T-helper 17 cell (primary cell): ENCODE results near the gene ECHDC3. TPM values are rescaled to one million over a fixed set of nuclear protein-coding genes. Genes with fewer than 3 reads are reported as not detected.
"Not testable (repeated sequence)": the region's sequence is repeated elsewhere in the genome, so short reads cannot be mapped to it uniquely, and the experiment has no call there.

Source experiments
- ATAC-seq: fragments of 150-1000 bp; cut with Tn5 transposase; 2 replicates; pipeline ENCODE4 v1.10.0; 2021; ENCODE audit warnings: mild to moderate bottlenecking, moderate library complexity
- DNase-seq, 3 donors: peaks; one replicate each; pipeline versions ENCODE4 v3.0.0 to v3.0.0-alpha.2; 2020 to 2021
- H3K9me3 ChIP-seq: one replicate; pipeline ENCODE4 v1.7.0; 2013; ENCODE audit warnings: low read length, mild to moderate bottlenecking; ENCODE audit not compliant: control insufficient read depth, poor library complexity, severe bottlenecking
- H3K27ac Mint-ChIP-seq: one replicate; pipeline ENCODE4 v1.8.0; 2022; ENCODE audit warnings: mild to moderate bottlenecking, moderate library complexity, mixed read lengths
- H3K27me3 Mint-ChIP-seq: one replicate; pipeline ENCODE4 v1.8.0; 2022; ENCODE audit warnings: mixed read lengths
- H3K36me3 Mint-ChIP-seq: one replicate; pipeline ENCODE4 v1.8.0; 2022; ENCODE audit warnings: low read depth, mixed read lengths
- H3K4me1 Mint-ChIP-seq: one replicate; pipeline ENCODE4 v1.8.0; 2022; ENCODE audit warnings: mild to moderate bottlenecking, mixed read lengths
- H3K4me3 Mint-ChIP-seq: one replicate; pipeline ENCODE4 v1.8.0; 2022; ENCODE audit warnings: mild to moderate bottlenecking, moderate library complexity, mixed read lengths
- total RNA-seq, 4 donors: library from RNA in 2 of 4; stranded (reverse) in 2 of 4; gene quantifications; one replicate each; pipeline ENCODE4 v1.2.3 and lab custom pipeline; 2022 to 2026

ECHDC3 gene
- total RNA-seq, 2 donors from 2014 or later = 0.72 TPM; not detected in 1

GRCh38 chr10:11723359-11723758 is 18.8 kb upstream of the ECHDC3 start:
- no peak for ATAC-seq
- Mint-ChIP-seq H3K4me3 (no peak overlapping the region), H3K27ac (no peak overlapping the region), H3K36me3 (peaks cover 7% of the 10 kb centered on the region), H3K4me1 (peaks cover 7% of the 10 kb centered on the region), H3K27me3 (peaks cover 28% of the 10 kb centered on the region)
- no peak for DNase-seq
- H3K9me3 ChIP-seq = no peaks in the 10 kb centered on the region

GRCh38 chr10:11724938-11725776 is 17.0 kb upstream of the ECHDC3 start:
- Mint-ChIP-seq H3K27ac (peak overlapping the region; percentile 70), H3K4me3 (no peak overlapping the region), H3K4me1 (peaks cover 7% of the 10 kb centered on the region), H3K36me3 (peaks cover 7% of the 10 kb centered on the region), H3K27me3 (peaks cover 21% of the 10 kb centered on the region)
- ATAC-seq = peak; percentile 58
- H3K9me3 ChIP-seq = no peaks in the 10 kb centered on the region
- no peak for DNase-seq

- H3K4me3 Mint-ChIP-seq = no peak overlapping the region
- no peak for DNase-seq
- no peak overlapping the region for H3K27ac Mint-ChIP-seq
- H3K27me3 Mint-ChIP-seq = peaks cover 17% of the 10 kb centered on the region
- peaks cover 7% of the 10 kb centered on the region for H3K36me3 Mint-ChIP-seq
- no peak for ATAC-seq
- H3K4me1 Mint-ChIP-seq = peaks cover 7% of the 10 kb centered on the region
- H3K9me3 ChIP-seq = no peaks in the 10 kb centered on the region
These were observed 16.3 kb upstream of the ECHDC3 start for GRCh38 chr10:11725912-11726311.

GRCh38 chr10:11727563-11727962 is 14.6 kb upstream of the ECHDC3 start:
- Mint-ChIP-seq H3K27me3 (peaks cover 11% of the 10 kb centered on the region), H3K27ac (no peak overlapping the region), H3K4me3 (no peak overlapping the region), H3K4me1 (peaks cover 5% of the 10 kb centered on the region), H3K36me3 (peaks cover 4% of the 10 kb centered on the region)
- ATAC-seq (no peak), DNase-seq (no peak)
- H3K9me3 ChIP-seq = no peaks in the 10 kb centered on the region

GRCh38 chr10:11728353-11728752 is 13.8 kb upstream of the ECHDC3 start:
- Mint-ChIP-seq H3K27me3 (peaks cover 11% of the 10 kb centered on the region), H3K4me3 (no peak overlapping the region), H3K36me3 (peaks cover 4% of the 10 kb centered on the region), H3K4me1 (peaks cover 5% of the 10 kb centered on the region), H3K27ac (no peak overlapping the region)
- H3K9me3 ChIP-seq = no peaks in the 10 kb centered on the region
- no peak for DNase-seq
- ATAC-seq = no peak

- no peaks in the 10 kb centered on the region for H3K9me3 ChIP-seq
- H3K36me3 Mint-ChIP-seq = peaks cover 4% of the 10 kb centered on the region
- H3K27me3 Mint-ChIP-seq = peaks cover 11% of the 10 kb centered on the region
- no peak overlapping the region for H3K27ac Mint-ChIP-seq
- no peak for ATAC-seq
- no peak for DNase-seq
- H3K4me1 Mint-ChIP-seq = peaks cover 5% of the 10 kb centered on the region
- no peak overlapping the region for H3K4me3 Mint-ChIP-seq
These were observed 12.3 kb upstream of the ECHDC3 start for GRCh38 chr10:11729790-11730315.

GRCh38 chr10:11730779-11731178 is 11.4 kb upstream of the ECHDC3 start:
- no peak overlapping the region for H3K27ac Mint-ChIP-seq
- H3K4me1 Mint-ChIP-seq = no peaks in the 10 kb centered on the region
- H3K9me3 ChIP-seq = no peaks in the 10 kb centered on the region
- peaks cover 2% of the 10 kb centered on the region for H3K27me3 Mint-ChIP-seq
- DNase-seq = no peak
- H3K4me3 Mint-ChIP-seq = no peak overlapping the region
- ATAC-seq = no peak
- no peaks in the 10 kb centered on the region for H3K36me3 Mint-ChIP-seq

GRCh38 chr10:11736767-11737166 is 5.4 kb upstream of the ECHDC3 start:
- ATAC-seq, H3K36me3 Mint-ChIP-seq, DNase-seq, H3K4me1 Mint-ChIP-seq, H3K9me3 ChIP-seq, H3K4me3 Mint-ChIP-seq: not testable (repeated sequence)
- Mint-ChIP-seq H3K27me3 (peaks cover 18% of the 10 kb centered on the region), H3K27ac (peak overlapping the region; percentile 70)

GRCh38 chr10:11737258-11738032 is 4.7 kb upstream of the ECHDC3 start:
- H3K27me3 Mint-ChIP-seq = peaks cover 19% of the 10 kb centered on the region
- H3K4me1 Mint-ChIP-seq = peaks cover 11% of the 10 kb centered on the region
- H3K27ac Mint-ChIP-seq = peak overlapping the region; percentile 70
- not testable (repeated sequence) for H3K9me3 ChIP-seq, DNase-seq, ATAC-seq, H3K36me3 Mint-ChIP-seq
- H3K4me3 Mint-ChIP-seq = peak overlapping the region; percentile 82

GRCh38 chr10:11740907-11741306 is 1.3 kb upstream of the ECHDC3 start:
- H3K27ac Mint-ChIP-seq = no peak overlapping the region
- DNase-seq (no peak), ATAC-seq (no peak)
- H3K4me1 Mint-ChIP-seq = peaks cover 11% of the 10 kb centered on the region
- H3K27me3 Mint-ChIP-seq = peaks cover 19% of the 10 kb centered on the region
- H3K9me3 ChIP-seq = no peaks in the 10 kb centered on the region
- peaks cover 6% of the 10 kb centered on the region for H3K36me3 Mint-ChIP-seq
- peak overlapping the region; percentile 60 for H3K4me3 Mint-ChIP-seq

GRCh38 chr10:11741608-11742007 is 574 bp upstream of the ECHDC3 start:
- no peak for ATAC-seq
- Mint-ChIP-seq H3K27ac (peak overlapping the region; percentile 39), H3K27me3 (peaks cover 19% of the 10 kb centered on the region), H3K4me3 (peak overlapping the region; percentile 28), H3K4me1 (peaks cover 11% of the 10 kb centered on the region), H3K36me3 (peaks cover 6% of the 10 kb centered on the region)
- no peak for DNase-seq
- H3K9me3 ChIP-seq = no peaks in the 10 kb centered on the region

GRCh38 chr10:11742779-11743298 is 657 bp downstream of the ECHDC3 start:
- Mint-ChIP-seq H3K36me3 (peaks cover 4% of the 10 kb centered on the region), H3K4me3 (no peak overlapping the region), H3K27ac (no peak overlapping the region), H3K27me3 (peaks cover 14% of the 10 kb centered on the region), H3K4me1 (peaks cover 9% of the 10 kb centered on the region)
- ATAC-seq = no peak
- H3K9me3 ChIP-seq = no peaks in the 10 kb centered on the region
- DNase-seq = no peak
